Fibroblast of skin of right quadriceps (primary cell): ENCODE data around the gene FHOD1.

Experiments
- DNase-seq: peaks from one replicate; pipeline ENCODE4 v3.0.0-alpha.2; 2013

Gene FHOD1

DNA sequence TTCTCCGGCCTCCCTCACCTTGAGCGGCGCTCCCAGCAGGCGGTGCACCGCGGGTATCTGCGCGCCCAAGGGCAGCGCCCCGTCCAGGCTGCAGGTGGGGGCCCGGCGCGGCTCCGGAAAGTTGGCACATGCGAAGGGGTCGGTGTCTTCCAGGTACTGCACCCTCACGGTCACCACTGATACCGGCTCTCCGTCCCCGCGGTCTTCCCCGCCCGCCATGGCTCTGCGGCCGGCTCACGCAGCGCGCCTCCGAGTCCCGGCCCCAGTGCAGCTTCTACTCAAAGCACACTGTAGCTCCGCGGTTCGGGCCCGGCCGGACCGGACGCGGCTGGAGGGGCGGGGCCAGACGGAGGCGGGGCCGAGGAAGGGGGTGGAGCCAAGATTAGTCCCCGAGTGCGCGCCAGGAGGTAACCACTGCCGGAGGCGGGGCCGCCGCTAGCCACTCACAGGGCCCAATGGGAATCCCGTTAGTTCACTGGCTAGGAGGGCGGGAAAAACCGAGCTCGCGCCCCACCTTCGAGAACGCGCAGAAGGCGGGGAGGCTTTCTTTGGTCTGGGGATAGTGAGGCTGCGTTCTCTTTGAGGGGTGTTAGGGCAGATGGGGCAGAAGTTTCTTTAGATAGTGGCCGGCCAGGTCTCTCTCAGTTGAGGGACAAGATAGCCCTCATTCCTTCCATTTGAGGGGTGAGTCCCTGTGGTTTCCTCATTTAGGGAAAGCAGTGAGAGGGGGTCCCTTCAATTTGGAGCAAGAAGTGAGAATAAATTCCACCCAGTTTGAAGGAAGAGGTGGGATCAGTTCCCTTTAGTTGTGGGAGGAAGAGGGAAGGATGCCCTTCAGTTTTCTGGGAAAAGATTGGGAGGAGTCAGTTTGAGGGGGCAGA, at the start of gene FHOD1:
Gene FHOD1 (minus strand): TSS at position 290 of the 881 bp plus-strand sequence. CDS start 71 bp downstream, at position 219.
- peak; percentile 94 for DNase-seq

DNA sequence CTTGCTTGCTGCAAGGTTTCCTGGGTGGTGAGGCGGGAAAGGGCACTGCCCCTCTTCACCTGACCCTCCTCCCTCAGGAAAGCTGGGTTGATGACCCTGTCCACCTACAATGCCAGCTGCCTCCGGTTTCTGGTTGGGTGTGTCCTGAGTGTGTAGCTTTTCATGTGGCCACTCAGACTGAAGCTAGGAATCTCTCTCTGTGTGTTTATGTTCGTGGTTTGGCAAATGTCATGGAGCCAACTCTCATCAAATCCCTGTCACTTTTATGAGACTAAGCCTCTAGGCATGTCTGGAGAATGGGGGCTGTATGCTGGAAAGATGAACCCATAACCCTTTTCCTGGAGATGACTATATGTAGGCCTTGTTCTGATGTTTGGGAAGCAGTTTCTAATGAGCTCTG, 49.1 kb upstream of the FHOD1 start:
- peak; percentile 75 for DNase-seq

DNA sequence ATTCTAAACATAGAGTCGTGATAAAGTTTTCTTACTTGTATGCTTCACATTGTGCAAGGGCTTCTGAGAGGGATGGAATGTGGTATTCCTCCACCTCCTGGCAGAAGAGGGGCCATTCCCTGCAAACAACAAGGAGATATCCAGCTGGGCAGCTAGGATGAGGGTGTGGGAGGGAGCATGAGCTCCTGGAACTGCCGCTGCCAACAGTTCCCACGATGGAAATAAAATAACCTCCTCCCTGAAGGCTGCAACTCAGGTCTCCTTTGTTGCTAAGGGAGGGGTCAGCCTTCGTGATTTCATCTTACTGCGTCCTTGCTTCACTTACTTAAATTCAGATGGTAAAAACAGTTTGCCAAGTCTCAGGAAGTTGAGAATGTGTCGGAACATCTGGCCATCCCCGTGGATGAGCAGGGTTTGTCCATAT, 47.7 kb upstream of the FHOD1 start:
- peak; percentile 49 for DNase-seq

DNA sequence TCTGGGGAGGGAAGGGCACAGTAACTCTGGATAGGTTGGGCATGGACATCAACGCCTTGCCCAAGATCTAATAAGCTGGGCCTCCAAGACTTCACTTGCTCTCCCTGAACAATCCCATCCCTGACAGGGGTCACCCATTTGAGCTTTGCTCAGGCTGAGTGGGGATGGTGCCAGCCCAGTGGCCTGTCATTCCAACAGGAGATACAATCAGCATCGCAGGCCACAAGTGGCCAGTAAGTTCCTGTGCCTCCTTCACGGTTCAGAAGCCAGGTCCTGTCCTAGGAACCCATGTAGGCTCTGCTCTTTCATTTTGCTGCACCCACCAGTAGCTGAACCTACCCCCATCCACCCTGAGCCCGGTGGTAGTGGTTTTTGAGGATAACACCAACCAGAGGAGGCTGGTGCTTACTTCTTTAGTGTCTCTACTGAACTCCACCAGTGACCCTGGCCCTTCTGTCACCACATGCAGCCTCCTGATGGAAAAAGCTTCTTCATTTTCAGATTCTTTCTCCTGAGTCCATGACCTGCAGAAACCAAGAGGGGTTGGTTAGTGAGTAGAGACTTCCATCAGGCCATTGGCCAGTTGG, 47.0 kb upstream of the FHOD1 start:
- DNase-seq: no peak

DNA sequence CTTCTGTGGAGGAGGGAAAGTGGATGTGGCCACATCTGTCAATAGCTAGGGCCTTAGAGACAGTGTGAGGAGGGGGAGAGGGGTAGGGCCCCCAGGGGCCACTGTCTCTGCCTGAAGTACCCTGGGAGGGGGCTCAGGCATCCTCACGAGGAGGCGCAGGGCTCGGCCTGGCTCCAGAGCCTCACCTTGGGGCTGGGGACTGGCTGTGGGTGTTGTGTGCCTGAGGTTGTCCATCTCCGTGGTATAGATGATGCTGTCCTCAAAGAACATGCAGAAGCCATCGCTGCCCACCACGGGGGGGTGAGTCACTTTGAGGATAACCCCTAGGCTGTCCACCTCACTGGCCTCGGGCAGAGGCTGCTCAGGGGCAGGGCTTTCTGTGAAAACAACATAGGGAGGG, 44.2 kb upstream of the FHOD1 start:
- no peak for DNase-seq

DNA sequence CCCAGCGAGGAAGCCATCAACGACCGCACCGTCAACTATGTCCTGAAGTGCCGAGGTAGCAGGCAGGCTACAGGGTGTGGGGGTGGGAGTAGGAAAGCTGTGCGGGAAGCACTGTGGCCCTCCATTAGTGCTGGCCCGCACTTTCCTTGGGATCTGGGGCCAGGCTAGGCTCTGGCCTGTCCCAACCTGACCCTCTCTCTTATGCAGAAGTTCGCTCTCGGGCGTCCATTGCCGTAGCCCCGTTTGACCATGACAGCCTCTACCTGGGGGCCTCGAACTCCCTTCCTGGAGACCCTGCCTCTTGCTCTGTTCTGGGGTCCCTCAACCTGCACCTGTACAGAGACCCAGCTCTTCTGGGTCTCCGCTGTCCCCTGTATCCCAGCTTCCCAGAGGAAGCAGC, 40.7 kb upstream of the FHOD1 start:
- DNase-seq: no peak

DNA sequence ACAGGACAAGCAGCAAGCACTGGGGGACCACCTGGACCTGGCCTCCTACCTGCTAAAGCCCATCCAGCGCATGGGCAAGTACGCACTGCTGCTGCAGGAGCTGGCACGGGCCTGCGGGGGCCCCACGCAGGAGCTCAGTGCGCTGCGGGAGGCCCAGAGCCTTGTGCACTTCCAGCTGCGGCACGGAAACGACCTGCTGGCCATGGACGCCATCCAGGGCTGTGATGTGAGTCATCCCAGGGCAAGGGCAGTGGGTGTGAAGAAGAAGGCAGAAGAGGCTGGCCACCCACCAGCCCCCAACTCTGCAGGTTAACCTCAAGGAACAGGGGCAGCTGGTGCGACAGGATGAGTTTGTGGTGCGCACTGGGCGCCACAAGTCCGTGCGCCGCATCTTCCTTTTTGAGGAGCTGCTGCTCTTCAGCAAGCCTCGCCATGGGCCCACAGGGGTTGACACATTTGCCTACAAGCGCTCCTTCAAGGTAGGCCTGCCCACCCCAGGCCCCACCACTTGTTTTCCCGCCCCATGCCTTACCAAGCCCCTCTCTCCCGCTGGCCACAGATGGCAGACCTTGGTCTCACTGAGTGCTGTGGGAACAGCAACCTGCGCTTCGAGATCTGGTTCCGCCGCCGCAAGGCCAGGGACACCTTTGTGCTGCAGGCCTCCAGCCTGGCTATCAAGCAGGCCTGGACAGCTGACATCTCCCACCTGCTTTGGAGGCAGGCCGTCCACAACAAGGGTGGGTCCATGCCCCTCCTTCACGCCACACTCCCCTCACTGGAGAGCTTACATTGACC, 39.4 kb upstream of the FHOD1 start:
- no peak for DNase-seq

DNA sequence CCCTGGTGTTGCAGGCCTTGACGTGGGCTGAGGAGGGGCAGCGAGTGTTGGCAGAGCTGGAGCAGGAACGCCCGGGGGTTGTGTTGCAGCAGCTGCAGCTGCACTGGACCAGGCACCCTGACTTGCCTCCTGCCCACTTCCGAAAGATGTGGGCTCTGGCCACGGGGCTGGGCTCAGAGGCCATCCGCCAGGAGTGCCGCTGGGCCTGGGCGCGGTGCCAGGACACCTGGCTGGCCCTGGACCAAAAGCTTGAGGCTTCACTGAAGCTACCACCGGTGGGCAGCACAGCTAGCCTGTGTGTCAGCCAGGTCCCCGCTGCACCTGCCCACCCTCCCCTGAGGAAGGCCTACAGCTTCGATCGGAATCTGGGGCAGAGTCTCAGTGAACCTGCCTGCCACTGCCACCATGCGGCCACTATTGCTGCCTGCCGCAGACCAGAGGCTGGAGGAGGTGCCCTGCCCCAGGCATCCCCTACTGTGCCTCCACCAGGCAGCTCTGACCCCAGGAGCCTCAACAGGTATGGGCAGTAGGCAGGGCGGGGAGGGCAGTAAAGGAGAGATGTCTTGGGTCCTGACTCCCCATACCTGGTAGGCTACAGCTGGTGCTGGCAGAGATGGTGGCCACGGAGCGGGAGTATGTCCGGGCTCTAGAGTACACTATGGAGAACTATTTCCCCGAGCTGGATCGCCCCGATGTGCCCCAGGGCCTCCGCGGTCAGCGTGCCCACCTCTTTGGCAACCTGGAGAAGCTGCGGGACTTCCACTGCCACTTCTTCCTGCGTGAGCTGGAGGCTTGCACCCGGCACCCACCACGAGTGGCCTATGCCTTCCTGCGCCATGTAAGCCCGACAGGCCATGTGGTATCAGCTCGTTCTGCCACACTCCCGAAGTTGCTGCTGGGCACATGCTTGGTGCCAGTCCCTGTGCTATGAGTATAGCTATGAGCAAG, 37.7 kb upstream of the FHOD1 start:
- DNase-seq: no peak

DNA sequence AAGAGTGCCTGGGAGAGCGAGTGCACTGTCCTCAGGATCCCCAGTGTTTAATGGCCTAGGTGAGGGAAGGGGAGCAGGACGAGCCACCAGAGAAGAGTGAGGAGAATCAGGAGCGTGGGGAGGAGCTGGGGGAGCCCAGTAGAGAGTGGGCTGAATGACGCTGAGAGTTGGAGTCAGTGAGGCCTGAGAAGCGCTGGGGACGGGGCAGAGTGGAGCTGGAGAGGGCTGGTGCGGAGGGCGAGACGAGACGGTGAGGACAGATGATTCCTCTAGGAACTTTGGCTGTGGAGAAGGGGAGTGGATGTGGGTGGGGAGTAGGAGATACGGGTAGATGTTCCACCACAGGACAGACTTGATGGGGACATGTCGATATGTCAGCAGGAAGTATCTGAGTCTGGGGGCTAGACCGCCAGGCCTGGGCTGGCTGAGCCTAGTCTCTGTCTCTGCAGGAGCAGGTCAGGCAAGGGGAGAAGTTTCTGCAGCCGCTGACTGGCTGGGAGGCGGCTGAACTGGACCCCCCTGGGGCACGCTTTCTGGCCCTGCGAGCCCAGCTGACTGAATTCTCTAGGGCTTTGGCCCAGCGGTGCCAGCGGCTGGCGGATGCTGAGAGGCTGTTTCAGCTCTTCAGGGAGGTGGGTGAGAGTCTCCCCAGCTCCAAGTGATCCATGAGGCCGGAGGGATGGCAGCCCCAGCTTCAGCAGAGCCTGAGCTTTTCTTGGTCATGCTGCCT, 36.7 kb upstream of the FHOD1 start:
- no peak for DNase-seq

DNA sequence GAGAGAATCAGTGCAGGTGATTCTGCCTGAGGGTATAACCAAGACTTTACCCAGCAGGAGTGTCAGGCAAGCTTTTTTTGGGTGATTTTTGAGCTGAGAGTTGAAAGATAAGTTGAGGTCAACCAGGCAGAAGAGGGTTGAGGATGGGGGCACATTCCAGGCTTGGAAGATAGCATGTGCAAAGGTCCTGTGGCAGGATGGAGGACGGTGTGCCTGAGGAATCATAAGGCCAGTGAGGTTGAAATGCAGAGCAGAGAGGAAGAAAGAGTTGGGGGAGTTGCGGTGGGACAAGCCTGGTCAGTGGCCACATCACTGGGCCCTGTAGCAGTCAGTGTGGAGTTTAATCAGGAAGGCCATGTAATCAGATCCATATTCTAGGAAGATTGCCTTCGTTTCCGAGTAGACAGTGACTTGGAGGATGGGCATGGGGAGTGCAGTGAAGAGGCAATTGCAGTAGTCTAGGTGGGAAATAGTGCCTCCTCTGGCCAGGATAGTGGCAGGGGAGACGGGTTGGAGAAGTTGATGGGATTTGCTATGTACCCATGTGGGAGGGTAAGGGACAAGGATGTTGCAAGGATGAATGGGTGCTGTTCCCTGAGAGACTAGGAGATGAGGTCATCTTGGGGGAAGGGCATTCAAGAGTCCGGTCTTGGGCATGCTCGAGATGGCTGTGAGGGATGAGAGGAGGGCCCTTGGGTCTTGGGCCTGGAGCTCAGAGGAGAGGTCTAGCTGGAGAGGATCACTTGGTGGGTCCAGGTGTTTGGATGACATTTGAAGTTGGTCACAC, 36.0 kb upstream of the FHOD1 start:
- no peak for DNase-seq

DNA sequence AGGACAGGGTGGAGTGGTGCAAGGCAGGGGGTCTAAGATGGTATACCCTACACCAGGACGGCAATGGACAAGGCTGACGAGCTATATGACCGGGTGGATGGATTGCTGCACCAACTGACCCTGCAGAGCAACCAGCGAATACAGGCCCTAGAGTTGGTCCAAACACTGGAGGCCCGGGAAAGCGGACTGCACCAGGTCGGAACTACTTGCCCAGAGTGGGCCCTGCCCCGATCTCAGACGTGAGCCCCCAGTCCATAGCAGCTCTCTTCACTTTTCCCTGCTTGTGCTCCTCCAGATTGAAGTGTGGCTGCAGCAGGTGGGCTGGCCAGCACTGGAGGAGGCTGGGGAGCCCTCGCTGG, 35.1 kb upstream of the FHOD1 start:
- DNase-seq: no peak

DNA sequence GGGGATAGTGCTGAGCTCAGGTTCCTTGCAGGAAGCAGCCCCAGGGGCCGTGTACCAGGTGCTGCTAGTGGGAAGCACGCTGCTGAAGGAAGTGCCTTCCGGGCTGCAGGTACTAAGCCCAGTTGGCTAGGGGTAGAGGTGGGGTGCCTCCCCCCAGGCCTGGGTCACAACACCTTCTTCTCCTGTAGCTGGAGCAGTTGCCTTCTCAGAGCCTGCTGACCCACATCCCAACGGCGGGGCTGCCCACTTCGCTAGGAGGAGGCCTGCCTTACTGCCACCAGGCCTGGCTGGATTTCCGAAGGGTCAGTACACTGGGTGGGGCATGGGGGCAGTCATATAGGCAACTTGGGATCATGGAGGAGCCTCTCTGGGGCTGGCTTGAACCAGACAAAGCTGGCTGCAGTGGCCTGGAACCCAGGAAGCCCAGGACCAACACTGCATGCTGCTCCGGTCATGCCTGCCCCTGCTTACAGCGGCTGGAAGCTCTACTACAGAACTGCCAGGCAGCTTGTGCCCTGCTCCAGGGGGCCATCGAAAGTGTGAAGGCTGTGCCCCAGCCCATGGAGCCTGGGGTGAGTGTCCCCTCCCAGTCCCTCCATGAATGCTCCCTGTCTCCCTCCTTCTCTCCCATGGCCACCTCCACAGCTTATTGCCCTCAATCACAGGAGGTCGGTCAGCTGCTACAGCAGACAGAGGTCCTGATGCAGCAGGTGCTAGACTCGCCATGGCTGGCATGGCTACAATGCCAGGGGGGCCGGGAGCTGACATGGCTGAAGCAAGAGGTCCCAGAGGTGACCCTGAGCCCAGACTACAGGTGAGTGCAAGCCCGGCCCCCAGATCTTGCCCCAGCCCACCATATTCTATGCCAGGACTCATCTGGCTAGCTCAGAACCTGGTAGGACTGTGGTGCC, 34.5 kb upstream of the FHOD1 start:
- DNase-seq: no peak

DNA sequence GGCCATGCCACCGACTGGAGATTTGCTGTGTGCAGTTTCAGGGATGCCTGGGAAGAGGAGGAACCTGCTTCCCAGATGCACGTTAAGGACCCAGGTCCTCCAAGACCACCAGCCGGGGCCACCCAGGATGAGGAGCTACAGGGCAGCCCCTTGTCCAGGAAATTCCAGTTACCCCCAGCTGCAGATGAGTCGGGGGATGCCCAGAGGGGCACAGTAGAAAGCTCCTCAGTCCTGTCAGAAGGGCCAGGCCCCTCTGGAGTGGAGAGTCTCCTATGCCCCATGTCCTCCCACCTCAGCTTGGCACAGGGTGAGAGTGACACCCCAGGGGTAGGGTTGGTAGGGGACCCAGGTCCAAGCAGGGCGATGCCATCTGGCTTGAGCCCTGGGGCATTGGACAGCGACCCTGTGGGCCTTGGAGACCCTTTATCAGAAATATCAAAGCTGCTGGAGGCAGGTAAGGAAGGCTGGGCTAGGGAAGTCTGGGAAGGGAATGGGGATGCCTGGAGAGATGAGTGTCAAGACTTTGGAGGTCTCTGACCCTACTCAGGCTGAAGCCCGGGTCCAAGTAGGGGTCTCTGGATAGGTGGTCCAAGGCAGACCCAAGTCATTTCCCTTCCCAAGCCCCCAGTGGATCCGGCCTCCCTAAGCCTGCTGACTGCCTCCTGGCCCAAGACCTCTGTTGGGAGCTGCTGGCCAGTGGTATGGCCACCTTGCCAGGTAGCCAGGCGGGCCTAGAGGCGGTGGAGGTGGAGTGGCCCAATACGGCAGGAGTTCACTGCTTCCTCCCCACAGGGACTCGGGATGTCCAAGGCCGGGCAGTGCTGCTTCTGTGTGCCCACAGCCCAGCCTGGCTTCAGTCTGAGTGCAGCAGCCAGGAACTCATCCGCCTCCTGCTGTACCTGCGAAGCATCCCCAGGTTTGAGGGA, 33.1 kb upstream of the FHOD1 start:
- no peak for DNase-seq

DNA sequence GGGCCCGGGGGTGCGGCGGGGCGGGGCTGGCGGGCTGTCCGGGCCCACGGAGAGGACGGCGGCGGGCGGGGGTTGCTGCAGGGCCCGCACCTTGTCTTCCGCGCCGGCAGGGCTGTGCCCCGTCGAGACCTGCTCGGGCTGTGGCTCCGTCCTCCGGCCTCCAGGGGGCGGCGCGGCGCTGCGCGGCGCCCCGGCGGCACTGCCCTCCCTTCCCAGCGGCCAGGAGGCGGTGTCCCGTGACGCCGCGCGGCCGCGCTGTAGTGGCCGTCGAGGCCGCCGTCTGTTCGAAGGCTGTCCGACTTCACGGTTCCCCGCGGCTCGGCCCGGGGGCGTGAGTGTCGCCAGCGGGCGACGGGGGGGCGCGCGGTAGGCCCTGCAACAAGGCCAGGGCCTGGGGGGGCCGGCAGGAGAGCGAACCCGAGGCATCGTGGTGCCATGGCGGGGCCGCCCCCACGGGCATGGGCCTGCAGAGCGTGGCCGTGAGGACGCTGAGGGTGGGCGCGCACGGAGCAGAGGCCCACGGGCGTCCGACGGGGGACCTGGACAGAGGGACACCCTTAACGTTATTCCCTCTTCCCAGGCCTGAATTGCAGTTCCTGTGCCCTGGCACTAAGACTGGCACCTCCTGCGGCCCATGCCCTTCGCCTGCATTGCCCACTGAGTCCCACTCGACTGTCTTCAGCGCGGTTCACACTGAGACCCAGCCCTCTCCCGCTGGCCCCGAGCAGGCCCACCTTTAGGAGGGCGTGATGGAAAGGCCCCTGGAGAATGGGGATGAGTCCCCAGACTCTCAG, 32.2 kb upstream of the FHOD1 start, which contains the start of gene PLEKHG4:
Gene PLEKHG4 (plus strand): TSS at position 237 of the 794 bp plus-strand sequence. CDS start 513 bp downstream, at position 750.
- DNase-seq: peak; percentile 78

DNA sequence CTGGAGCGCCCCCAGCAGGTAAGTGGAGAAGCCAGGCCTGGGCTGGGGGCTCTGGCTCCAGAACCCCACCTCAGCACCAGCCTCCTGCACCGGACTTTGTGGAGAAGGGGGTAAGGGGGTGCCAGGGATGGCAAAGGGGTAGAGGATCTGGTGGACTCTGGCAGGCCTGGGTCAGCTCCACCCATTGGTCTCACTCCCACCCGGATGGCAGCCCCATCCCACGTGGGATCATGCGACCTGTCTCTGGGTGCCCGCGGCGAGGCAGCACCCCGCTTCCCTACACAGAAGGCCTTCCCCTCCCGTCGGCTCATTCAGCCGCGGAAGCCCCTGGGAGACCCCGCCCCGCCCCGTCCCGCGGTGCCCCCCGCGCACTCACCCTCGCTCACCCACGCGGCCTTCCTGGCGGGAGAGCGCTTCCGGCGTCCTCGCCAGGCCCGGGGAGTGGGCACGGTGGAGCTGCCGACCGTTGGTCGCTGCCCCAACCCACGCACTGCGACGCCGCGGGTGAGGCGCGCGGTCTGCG, 31.6 kb upstream of the FHOD1 start:
- DNase-seq: peak; percentile 28

DNA sequence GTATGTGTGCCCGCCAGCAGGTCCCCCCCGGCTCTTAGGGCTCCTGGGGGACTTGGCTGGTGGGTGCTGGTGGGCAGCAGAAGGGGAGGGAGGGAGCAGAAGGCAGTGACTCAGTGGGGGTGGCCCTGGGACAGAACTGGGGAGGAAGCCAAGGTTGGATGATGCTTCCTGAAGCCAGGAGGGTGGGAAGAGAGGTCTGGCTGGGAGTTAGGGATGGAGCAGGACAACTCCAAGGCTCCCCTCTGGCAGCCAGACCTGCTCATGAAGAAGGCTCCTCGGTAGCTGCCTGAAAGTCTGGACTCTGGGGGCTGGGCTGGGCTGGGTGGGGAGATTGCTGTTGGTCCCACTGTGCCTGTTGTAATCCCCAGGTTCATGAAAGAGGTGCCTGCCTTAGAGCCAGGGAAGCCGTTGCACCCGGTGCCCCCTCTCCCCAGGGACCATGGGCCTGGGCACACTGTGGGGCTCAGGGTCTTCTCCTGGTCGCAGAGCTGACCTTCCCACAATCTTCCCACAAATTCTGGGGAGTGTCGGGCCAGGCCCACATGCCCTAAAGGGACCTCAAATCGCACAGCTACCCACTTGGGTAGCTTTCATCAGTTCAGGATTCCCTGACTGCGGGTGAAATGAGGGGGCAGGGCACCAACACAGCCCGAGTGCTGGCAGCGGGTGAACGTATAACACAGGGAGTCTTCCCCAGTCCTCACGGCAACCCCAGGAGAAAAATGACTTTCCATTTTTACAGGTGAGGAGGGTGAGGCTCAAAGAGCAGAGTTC, 30.9 kb upstream of the FHOD1 start:
- peak; percentile 88 for DNase-seq
